B cell (primary cell): ENCODE measurements around the gene KCTD14.

Experiments used
- EZH2 ChIP-seq: IDR thresholded peaks from 2 replicates; pipeline ENCODE4 v1.6.1; 2012; ENCODE audit warnings: borderline replicate concordance, low read depth, mild to moderate bottlenecking, moderate library complexity, low read length; ENCODE audit not compliant: insufficient read depth, poor library complexity, severe bottlenecking
- TF ChIP-seq, protein P1 (sequence below): fragments of 200-600 bp; IDR thresholded peaks from one replicate; pipeline ENCODE4 v1.8.0; 2022; ENCODE audit warnings: antibody characterized with exemption, mild to moderate bottlenecking

DNA sequence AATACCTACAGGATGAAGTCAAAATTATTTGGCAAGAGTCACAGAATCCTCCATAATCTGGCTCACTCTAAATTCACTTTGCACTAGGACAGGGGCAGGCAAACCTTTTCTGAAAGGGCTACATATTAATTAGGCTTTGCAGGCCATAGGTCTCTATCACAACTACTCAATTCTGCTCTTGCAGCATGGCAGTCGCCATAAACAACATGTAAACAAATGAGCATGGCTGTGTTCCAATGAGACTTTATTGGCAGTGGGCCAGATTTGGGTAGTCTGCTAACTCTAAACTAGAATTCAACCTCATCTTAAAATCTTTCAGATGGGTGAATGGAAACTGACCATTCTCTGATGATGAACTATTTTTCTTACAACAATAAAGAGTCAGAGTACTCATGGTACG is 46.4 kb upstream of the KCTD14 start:
- TF ChIP-seq, protein P1, sequence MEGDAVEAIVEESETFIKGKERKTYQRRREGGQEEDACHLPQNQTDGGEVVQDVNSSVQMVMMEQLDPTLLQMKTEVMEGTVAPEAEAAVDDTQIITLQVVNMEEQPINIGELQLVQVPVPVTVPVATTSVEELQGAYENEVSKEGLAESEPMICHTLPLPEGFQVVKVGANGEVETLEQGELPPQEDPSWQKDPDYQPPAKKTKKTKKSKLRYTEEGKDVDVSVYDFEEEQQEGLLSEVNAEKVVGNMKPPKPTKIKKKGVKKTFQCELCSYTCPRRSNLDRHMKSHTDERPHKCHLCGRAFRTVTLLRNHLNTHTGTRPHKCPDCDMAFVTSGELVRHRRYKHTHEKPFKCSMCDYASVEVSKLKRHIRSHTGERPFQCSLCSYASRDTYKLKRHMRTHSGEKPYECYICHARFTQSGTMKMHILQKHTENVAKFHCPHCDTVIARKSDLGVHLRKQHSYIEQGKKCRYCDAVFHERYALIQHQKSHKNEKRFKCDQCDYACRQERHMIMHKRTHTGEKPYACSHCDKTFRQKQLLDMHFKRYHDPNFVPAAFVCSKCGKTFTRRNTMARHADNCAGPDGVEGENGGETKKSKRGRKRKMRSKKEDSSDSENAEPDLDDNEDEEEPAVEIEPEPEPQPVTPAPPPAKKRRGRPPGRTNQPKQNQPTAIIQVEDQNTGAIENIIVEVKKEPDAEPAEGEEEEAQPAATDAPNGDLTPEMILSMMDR = no peak
- no peak for TF ChIP-seq EZH2
